GM18507 (cell line): ENCODE data around the gene RALY.

ENCODE experiments used
- DNase-seq: peaks from one replicate; pipeline ENCODE4 v3.0.0; 2011; ENCODE audit warnings: low read depth; ENCODE audit not compliant: insufficient read length; ENCODE audit errors: extremely low spot score
- FAIRE-seq: peaks from 2 replicates; lab custom pipeline; 2011; peaks lifted over from hg19 to GRCh38; lab: Jason Lieb, UNC

The RALY gene

GRCh38 chr20:34091637-34092200 lies 98.0 kb downstream of the RALY start:
- no peak for FAIRE-seq
- no peak for DNase-seq

GRCh38 chr20:34093895-34094294 lies 100.2 kb downstream of the RALY start:
- no peak for DNase-seq
- no peak for FAIRE-seq

GRCh38 chr20:34095825-34096224 lies 102.1 kb downstream of the RALY start:
- FAIRE-seq (no peak), DNase-seq (no peak)

GRCh38 chr20:34096699-34097444 lies 103.2 kb downstream of the RALY start:
- FAIRE-seq (no peak), DNase-seq (no peak)

GRCh38 chr20:34098570-34098969 lies 104.9 kb downstream of the RALY start:
- DNase-seq (no peak), FAIRE-seq (no peak)

GRCh38 chr20:34099675-34100074 lies 106.0 kb downstream of the RALY start:
- no peak for FAIRE-seq
- DNase-seq, result no peak

GRCh38 chr20:34100576-34100975 lies 106.9 kb downstream of the RALY start:
- DNase-seq, result no peak

GRCh38 chr20:34102342-34102741 lies 108.6 kb downstream of the RALY start:
- FAIRE-seq (no peak), DNase-seq (no peak)

More at GRCh38 chr20:34100576-34100975, 106.9 kb downstream of the RALY start:
- FAIRE-seq, result no peak

- DNase-seq (no peak), FAIRE-seq (no peak)
These were observed 110.3 kb downstream of the RALY start for GRCh38 chr20:34104059-34104458.

- DNase-seq (no peak), FAIRE-seq (no peak)
These were observed 112.4 kb downstream of the RALY start for GRCh38 chr20:34105978-34106675.

GRCh38 chr20:34108616-34109174 lies 115.0 kb downstream of the RALY start:
- no peak for DNase-seq
- no peak for FAIRE-seq

- no peak for FAIRE-seq
- DNase-seq, result no peak
These were observed 115.7 kb downstream of the RALY start for GRCh38 chr20:34109442-34109841.

- no peak for FAIRE-seq
- no peak for DNase-seq
These were observed 116.5 kb downstream of the RALY start for GRCh38 chr20:34110025-34110744.

GRCh38 chr20:34110745-34111641 lies 117.3 kb downstream of the RALY start:
- DNase-seq (no peak), FAIRE-seq (no peak)

- DNase-seq (peak; percentile 95), FAIRE-seq (peak; percentile 96)
These were observed 118.2 kb downstream of the RALY start, which contains the start of gene EIF2S2 for GRCh38 chr20:34111702-34112599. Gene EIF2S2 (minus strand): TSS chr20:34112243. CDS start chr20:34112110, 133 bp downstream.

GRCh38 chr20:34112600-34113101 lies 118.9 kb downstream of the RALY start:
- no peak for DNase-seq

GRCh38 chr20:34114809-34115208 lies 121.1 kb downstream of the RALY start:
- DNase-seq (no peak), FAIRE-seq (no peak)

More at GRCh38 chr20:34112600-34113101, 118.9 kb downstream of the RALY start:
- no peak for FAIRE-seq

- no peak for FAIRE-seq
These were observed 121.5 kb downstream of the RALY start for GRCh38 chr20:34115232-34115631.

More at GRCh38 chr20:34115232-34115631, 121.5 kb downstream of the RALY start:
- no peak for DNase-seq
